IgD-negative memory B cell (primary cell): Measurements from ENCODE around the gene PCAT7. TPM values are rescaled to one million over a fixed set of nuclear protein-coding genes. Genes with fewer than 3 reads are reported as not detected.
"Not testable (repeated sequence)": the region's sequence is repeated elsewhere in the genome, so short reads cannot be mapped to it uniquely, and the experiment has no call there.

ENCODE experiments used
- H3K27ac Mint-ChIP-seq, 3 donors: one replicate each; pipeline ENCODE4 v1.8.0; 2020 to 2022; ENCODE audit warnings: mild to moderate bottlenecking in 3 of 3, mixed read lengths in 3 of 3, moderate library complexity in 1 of 3
- H3K27me3 Mint-ChIP-seq: one replicate; pipeline ENCODE4 v1.8.0; 2021; ENCODE audit warnings: mixed read lengths
- H3K36me3 Mint-ChIP-seq: one replicate; pipeline ENCODE4 v1.8.0; 2020; ENCODE audit warnings: mild to moderate bottlenecking, mixed read lengths
- H3K4me1 Mint-ChIP-seq, 3 donors: one replicate each; pipeline ENCODE4 v1.8.0; 2020 to 2022; ENCODE audit warnings: mixed read lengths in 3 of 3, mild to moderate bottlenecking in 1 of 3
- H3K4me3 Mint-ChIP-seq, 4 donors: one replicate each; pipeline ENCODE4 v1.8.0; 2020 to 2022; ENCODE audit warnings: mild to moderate bottlenecking in 4 of 4, mixed read lengths in 4 of 4, moderate library complexity in 3 of 4
- H3K9me3 Mint-ChIP-seq, 3 donors: one replicate each; pipeline ENCODE4 v1.8.0; 2020 to 2021; ENCODE audit warnings: mixed read lengths in 3 of 3, mild to moderate bottlenecking in 1 of 3
- polyA plus RNA-seq: library from polyadenylated mRNA; unstranded; fragments of 300-500 nt; fragmentation: Illumina TruSeq; gene quantifications from one replicate; pipeline ENCODE4 v1.2.3, GENCODE V29; 2021

The PCAT7 gene
- polyA plus RNA-seq, 1 donor from 2014 or later: not detected

GRCh38 chr9:94577571-94577970 lies 22.7 kb downstream of the PCAT7 start:
- peaks cover 0 to 3% (median 3%) of the 10 kb centered on the region in 3 donors for H3K4me1 Mint-ChIP-seq
- H3K9me3 Mint-ChIP-seq: no peaks in the 10 kb centered on the region
- peaks cover 3% of the 10 kb centered on the region for H3K27me3 Mint-ChIP-seq
- H3K36me3 Mint-ChIP-seq: no peaks in the 10 kb centered on the region
- no peak overlapping the region for H3K27ac Mint-ChIP-seq
- no peak overlapping the region for H3K4me3 Mint-ChIP-seq

DNA sequence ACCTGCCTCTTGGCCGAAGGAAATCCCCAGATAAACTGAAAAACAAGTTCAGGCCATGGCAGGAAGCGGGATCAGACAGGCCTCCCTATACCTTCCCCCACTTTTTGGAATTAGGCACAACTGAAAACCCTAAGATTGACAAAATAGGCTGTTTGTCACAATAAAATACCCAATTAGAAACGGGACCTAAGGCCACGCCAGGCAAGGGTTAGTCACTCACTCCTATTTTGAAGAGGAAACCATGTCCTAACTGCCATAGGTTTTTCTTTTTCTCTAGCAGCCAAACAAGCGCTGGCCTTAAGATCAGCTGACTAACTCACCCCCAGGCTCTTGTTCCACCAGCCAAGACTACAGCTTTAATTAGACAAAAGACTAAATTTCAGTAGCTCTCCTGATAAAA lies 26.8 kb downstream of the PCAT7 start:
- Mint-ChIP-seq H3K27ac (no peak overlapping the region), H3K4me1 (peaks cover 4 to 9% (median 5%) of the 10 kb centered on the region in 3 donors), H3K4me3 (no peak overlapping the region), H3K36me3 (no peaks in the 10 kb centered on the region), H3K27me3 (no peaks in the 10 kb centered on the region), H3K9me3 (no peaks in the 10 kb centered on the region)

- Mint-ChIP-seq H3K36me3 (no peaks in the 10 kb centered on the region), H3K9me3 (no peaks in the 10 kb centered on the region), H3K27me3 (peaks cover 2% of the 10 kb centered on the region), H3K27ac (no peak overlapping the region), H3K4me3 (peak overlapping the region in 1 of 4 donors; percentile 3), H3K4me1 (peaks cover 2 to 11% (median 5%) of the 10 kb centered on the region in 3 donors)
Measured at GRCh38 chr9:94584555-94584954, 29.7 kb downstream of the PCAT7 start.

GRCh38 chr9:94586316-94586715 lies 31.4 kb downstream of the PCAT7 start:
- Mint-ChIP-seq H3K36me3 (no peaks in the 10 kb centered on the region), H3K27me3 (peaks cover 2% of the 10 kb centered on the region), H3K4me1 (peaks cover 2 to 9% (median 5%) of the 10 kb centered on the region in 3 donors), H3K27ac (no peak overlapping the region), H3K9me3 (no peaks in the 10 kb centered on the region), H3K4me3 (peak overlapping the region in 1 of 4 donors; percentile 38)

DNA sequence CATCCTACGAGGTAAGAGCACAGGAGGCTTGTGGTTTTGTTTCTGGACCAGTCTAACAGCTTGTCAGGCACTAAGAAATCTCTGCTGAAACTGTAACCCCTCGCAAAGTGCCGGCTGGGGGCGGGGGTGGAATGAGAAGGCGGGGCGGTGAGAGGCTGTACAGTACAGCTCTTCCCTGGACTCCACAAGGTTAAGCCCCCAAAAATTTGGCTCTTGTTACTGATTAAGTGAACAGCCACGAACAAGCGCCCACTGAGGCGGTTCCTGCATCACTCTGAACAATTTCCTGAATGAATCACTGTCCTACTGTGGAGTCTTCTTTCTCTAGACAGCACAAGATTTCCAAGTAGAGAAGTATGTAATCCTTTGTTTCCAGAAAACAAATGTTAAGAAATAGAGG lies 31.9 kb downstream of the PCAT7 start:
- Mint-ChIP-seq H3K4me3 (peak overlapping the region in 1 of 4 donors; percentile 28), H3K27me3 (peaks cover 2% of the 10 kb centered on the region), H3K36me3 (no peaks in the 10 kb centered on the region), H3K9me3 (no peaks in the 10 kb centered on the region), H3K27ac (no peak overlapping the region), H3K4me1 (peaks cover 2 to 9% (median 5%) of the 10 kb centered on the region in 3 donors)

GRCh38 chr9:94588681-94589080 lies 33.8 kb downstream of the PCAT7 start:
- peaks cover 2% of the 10 kb centered on the region for H3K27me3 Mint-ChIP-seq
- no peak overlapping the region for H3K27ac Mint-ChIP-seq
- H3K4me3 Mint-ChIP-seq: no peak overlapping the region

DNA sequence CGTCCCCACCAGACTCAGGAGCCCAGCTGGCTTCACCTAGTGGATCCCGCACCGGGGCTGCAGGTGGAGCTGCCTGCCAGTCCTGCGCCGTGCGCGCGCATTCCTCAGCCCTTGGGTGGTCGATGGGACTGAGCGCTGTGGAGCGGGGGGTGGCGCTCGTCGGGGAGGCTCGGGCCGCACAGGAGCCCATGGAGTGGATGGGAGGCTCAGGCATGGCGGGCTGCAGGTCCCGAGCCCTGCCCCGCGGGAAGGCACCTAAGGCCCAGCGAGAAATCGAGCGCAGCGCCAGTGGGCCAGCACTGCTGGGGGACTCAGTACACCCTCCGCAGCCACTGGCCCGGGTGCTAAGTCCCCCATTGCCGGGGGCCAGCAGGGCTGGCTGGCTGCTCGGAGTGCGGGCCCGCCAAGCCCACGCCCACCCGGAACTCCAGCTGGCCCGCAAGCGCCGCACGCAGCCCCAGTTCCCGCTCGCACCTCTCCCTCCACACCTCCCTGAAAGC lies 36.2 kb downstream of the PCAT7 start:
- not testable (repeated sequence) for H3K36me3 Mint-ChIP-seq, H3K9me3 Mint-ChIP-seq, H3K4me3 Mint-ChIP-seq, H3K4me1 Mint-ChIP-seq, H3K27me3 Mint-ChIP-seq, H3K27ac Mint-ChIP-seq

More at GRCh38 chr9:94588681-94589080, 33.8 kb downstream of the PCAT7 start:
- peaks cover 2 to 9% (median 5%) of the 10 kb centered on the region in 3 donors for H3K4me1 Mint-ChIP-seq
- H3K9me3 Mint-ChIP-seq: no peaks in the 10 kb centered on the region
- no peaks in the 10 kb centered on the region for H3K36me3 Mint-ChIP-seq

DNA sequence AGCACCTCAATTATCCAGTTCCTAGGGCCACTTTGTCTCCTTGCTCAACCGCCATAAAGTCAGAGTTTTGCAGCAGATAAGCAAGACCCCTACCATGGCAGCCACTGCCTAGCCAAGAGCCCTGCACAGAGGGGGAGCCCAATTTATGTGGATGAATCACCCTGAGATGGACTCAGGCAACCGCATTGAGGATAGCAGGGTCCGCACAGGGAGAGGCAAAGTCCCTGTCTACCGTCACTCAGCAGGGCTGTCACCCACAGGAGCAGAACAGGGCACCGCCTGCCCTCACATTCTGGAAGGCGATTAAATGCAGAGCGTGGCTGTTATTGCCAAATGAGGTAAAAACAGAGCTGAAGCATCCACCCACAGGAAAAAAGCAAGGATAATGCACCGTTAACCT lies 37.0 kb downstream of the PCAT7 start:
- Mint-ChIP-seq H3K9me3 (no peaks in the 10 kb centered on the region), H3K4me3 (peak overlapping the region in 1 of 4 donors; percentile 12), H3K4me1 (peaks cover 0 to 1% (median 0%) of the 10 kb centered on the region in 3 donors), H3K27me3 (peaks cover 2% of the 10 kb centered on the region), H3K27ac (no peak overlapping the region), H3K36me3 (no peaks in the 10 kb centered on the region)

- H3K36me3 Mint-ChIP-seq, H3K9me3 Mint-ChIP-seq, H3K27me3 Mint-ChIP-seq, H3K27ac Mint-ChIP-seq, H3K4me3 Mint-ChIP-seq, H3K4me1 Mint-ChIP-seq: not testable (repeated sequence)
Measured at GRCh38 chr9:94592683-94593082, 37.8 kb downstream of the PCAT7 start.

- Mint-ChIP-seq H3K27me3 (peaks cover 2% of the 10 kb centered on the region), H3K4me3 (no peak within 1 kb of the TSS), H3K9me3 (no peaks in the 10 kb centered on the region), H3K27ac (peak within 1 kb of the TSS in 1 of 3 donors; percentile 12), H3K36me3 (no peaks in the 10 kb centered on the region), H3K4me1 (no peaks in the 10 kb centered on the region)
Measured at GRCh38 chr9:94593459-94594345, 38.8 kb downstream of the PCAT7 start, which contains the start of gene FBP2. Gene FBP2 (minus strand): TSS chr9:94593824. CDS start chr9:94593726, 98 bp downstream.

- H3K27me3 Mint-ChIP-seq: peaks cover 5% of the 10 kb centered on the region
- H3K36me3 Mint-ChIP-seq: no peaks in the 10 kb centered on the region
- peaks cover 0 to 6% (median 2%) of the 10 kb centered on the region in 3 donors for H3K4me1 Mint-ChIP-seq
- peak overlapping the region in 1 of 4 donors; percentile 23 for H3K4me3 Mint-ChIP-seq
- no peaks in the 10 kb centered on the region for H3K9me3 Mint-ChIP-seq
- H3K27ac Mint-ChIP-seq: peak overlapping the region in 1 of 3 donors; percentile 77
Measured at GRCh38 chr9:94599102-94599501, 44.2 kb downstream of the PCAT7 start.

- Mint-ChIP-seq H3K4me1 (peaks cover 0 to 6% (median 2%) of the 10 kb centered on the region in 3 donors), H3K9me3 (no peaks in the 10 kb centered on the region), H3K36me3 (no peaks in the 10 kb centered on the region), H3K27me3 (peaks cover 6% of the 10 kb centered on the region), H3K4me3 (no peak overlapping the region), H3K27ac (no peak overlapping the region)
Measured at GRCh38 chr9:94600258-94600657, 45.4 kb downstream of the PCAT7 start.

- H3K4me1 Mint-ChIP-seq: peaks cover 0 to 6% (median 2%) of the 10 kb centered on the region in 3 donors
Measured at GRCh38 chr9:94600715-94601114, 45.8 kb downstream of the PCAT7 start.

DNA sequence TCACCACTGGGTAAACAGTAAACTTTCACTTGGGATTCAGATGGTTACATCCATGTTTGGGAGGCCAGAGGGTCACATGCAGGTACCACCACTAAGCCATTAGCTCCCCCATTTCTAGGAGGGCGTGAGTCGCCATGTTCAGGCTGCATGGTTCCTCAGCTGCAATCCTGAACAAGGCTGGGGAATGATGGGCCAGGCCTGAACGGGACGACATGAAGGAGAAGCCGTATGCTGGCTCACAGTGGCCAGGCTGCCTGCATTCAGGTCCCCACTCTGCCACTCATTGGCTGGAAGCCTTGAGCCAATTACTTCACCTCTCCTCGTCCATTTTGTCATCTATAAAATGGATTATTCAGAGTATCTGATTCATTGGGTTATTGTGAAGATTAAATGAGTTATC lies 47.8 kb downstream of the PCAT7 start:
- no peaks in the 10 kb centered on the region for H3K9me3 Mint-ChIP-seq
- no peak overlapping the region for H3K27ac Mint-ChIP-seq
- H3K4me3 Mint-ChIP-seq: peak overlapping the region in 1 of 4 donors; percentile 11
- H3K36me3 Mint-ChIP-seq: no peaks in the 10 kb centered on the region
- peaks cover 0 to 6% (median 2%) of the 10 kb centered on the region in 3 donors for H3K4me1 Mint-ChIP-seq
- H3K27me3 Mint-ChIP-seq: peaks cover 6% of the 10 kb centered on the region

More at GRCh38 chr9:94600715-94601114, 45.8 kb downstream of the PCAT7 start:
- no peak overlapping the region for H3K4me3 Mint-ChIP-seq
- no peak overlapping the region for H3K27ac Mint-ChIP-seq
- peaks cover 6% of the 10 kb centered on the region for H3K27me3 Mint-ChIP-seq
- H3K36me3 Mint-ChIP-seq: no peaks in the 10 kb centered on the region
- H3K9me3 Mint-ChIP-seq: no peaks in the 10 kb centered on the region

GRCh38 chr9:94603259-94604160 lies 48.6 kb downstream of the PCAT7 start:
- Mint-ChIP-seq H3K9me3 (no peaks in the 10 kb centered on the region), H3K4me1 (peaks cover 0 to 6% (median 2%) of the 10 kb centered on the region in 3 donors), H3K27me3 (peaks cover 6% of the 10 kb centered on the region), H3K36me3 (no peaks in the 10 kb centered on the region), H3K4me3 (no peak overlapping the region), H3K27ac (no peak overlapping the region)
